Neural progenitor cell (in vitro differentiated cells): Measurements from ENCODE around the gene FHL1. TPM values are rescaled to one million over a fixed set of nuclear protein-coding genes. Genes with fewer than 3 reads are reported as not detected.

Experiments used
- DNase-seq: peaks from one replicate; pipeline ENCODE4 v3.0.0-alpha.2; 2016; ENCODE audit warnings: low spot score
- H2AFZ ChIP-seq: fragments of 200-600 bp; sonication (generic); replicated peaks from 2 replicates; pipeline ENCODE4 v1.6.1; 2016; ENCODE audit warnings: antibody characterized with exemption
- H3F3A ChIP-seq: fragments of 200-600 bp; sonication (generic); 2 replicates; pipeline ENCODE4 v1.6.1; 2016; ENCODE audit warnings: antibody characterized with exemption, low read depth
- H3K27ac ChIP-seq: fragments of 200-600 bp; sonication (generic); 2 replicates; pipeline ENCODE4 v1.5.1; 2016; ENCODE audit warnings: mild to moderate bottlenecking
- H3K27me3 ChIP-seq: fragments of 200-600 bp; sonication (generic); 2 replicates; pipeline ENCODE4 v1.6.1; 2016; ENCODE audit warnings: mild to moderate bottlenecking, moderate library complexity
- H3K36me3 ChIP-seq: fragments of 200-600 bp; sonication (generic); 2 replicates; pipeline ENCODE4 v1.5.1; 2016
- H3K4me1 ChIP-seq: fragments of 200-600 bp; sonication (generic); 2 replicates; pipeline ENCODE4 v1.6.1; 2016; ENCODE audit warnings: mixed run types
- H3K4me2 ChIP-seq: fragments of 200-600 bp; sonication (generic); 2 replicates; pipeline ENCODE4 v1.6.1; 2016
- H3K4me3 ChIP-seq: fragments of 200-600 bp; sonication (generic); 2 replicates; pipeline ENCODE4 v1.5.1; 2016
- H3K79me2 ChIP-seq: fragments of 200-600 bp; sonication (generic); 2 replicates; pipeline ENCODE4 v1.6.1; 2016; ENCODE audit warnings: low read depth
- H3K9ac ChIP-seq: fragments of 200-600 bp; sonication (generic); 2 replicates; pipeline ENCODE4 v1.6.1; 2016
- H3K9me3 ChIP-seq: fragments of 200-600 bp; sonication (generic); 2 replicates; pipeline ENCODE4 v1.5.1; 2016; ENCODE audit warnings: low read depth
- H4K20me1 ChIP-seq: fragments of 200-600 bp; sonication (generic); 2 replicates; pipeline ENCODE4 v1.6.1; 2016; ENCODE audit warnings: low read depth
- H3K27ac Mint-ChIP-seq: 3 replicates; pipeline ENCODE4 v1.8.0; 2021; ENCODE audit warnings: mixed read lengths
- H3K27me3 Mint-ChIP-seq: 2 replicates; pipeline ENCODE4 v1.8.0; 2022; ENCODE audit warnings: low read depth, mild to moderate bottlenecking, inconsistent platforms, moderate library complexity, mixed read lengths; ENCODE audit not compliant: insufficient read depth
- H3K36me3 Mint-ChIP-seq: 3 replicates; pipeline ENCODE4 v1.8.0; 2021; ENCODE audit warnings: mixed read lengths
- H3K4me1 Mint-ChIP-seq: 3 replicates; pipeline ENCODE4 v1.8.0; 2021; ENCODE audit warnings: mixed read lengths
- H3K4me3 Mint-ChIP-seq: 3 replicates; pipeline ENCODE4 v1.8.0; 2021; ENCODE audit warnings: mild to moderate bottlenecking, moderate library complexity, mixed read lengths
- H3K9me3 Mint-ChIP-seq: 3 replicates; pipeline ENCODE4 v1.8.0; 2020; ENCODE audit warnings: mixed read lengths
- EZH2 ChIP-seq: fragments of 200-600 bp; sonication (generic); IDR thresholded peaks from 2 replicates; pipeline ENCODE4 v1.6.1; 2017; ENCODE audit warnings: antibody characterized with exemption, mild to moderate bottlenecking, moderate library complexity
- EZH2phosphoT487 ChIP-seq: fragments of 200-600 bp; sonication (generic); IDR thresholded peaks from 2 replicates; pipeline ENCODE4 v1.6.1; 2017; ENCODE audit warnings: antibody characterized with exemption
- total RNA-seq: library from RNA; depleted of rRNA; stranded (reverse); fragments of >200 nt; gene quantifications from 2 replicates; pipeline ENCODE4 v1.2.3, GENCODE V29; 2015; ENCODE audit warnings: low replicate concordance
- TF ChIP-seq, protein P1 (sequence below): fragments of 200-600 bp; sonication (generic); IDR thresholded peaks from 2 replicates; pipeline ENCODE4 v1.5.1; 2017; ENCODE audit warnings: antibody characterized with exemption, mild to moderate bottlenecking

Gene FHL1
- total RNA-seq, 1 donor from 2014 or later: 67.6 TPM

DNA sequence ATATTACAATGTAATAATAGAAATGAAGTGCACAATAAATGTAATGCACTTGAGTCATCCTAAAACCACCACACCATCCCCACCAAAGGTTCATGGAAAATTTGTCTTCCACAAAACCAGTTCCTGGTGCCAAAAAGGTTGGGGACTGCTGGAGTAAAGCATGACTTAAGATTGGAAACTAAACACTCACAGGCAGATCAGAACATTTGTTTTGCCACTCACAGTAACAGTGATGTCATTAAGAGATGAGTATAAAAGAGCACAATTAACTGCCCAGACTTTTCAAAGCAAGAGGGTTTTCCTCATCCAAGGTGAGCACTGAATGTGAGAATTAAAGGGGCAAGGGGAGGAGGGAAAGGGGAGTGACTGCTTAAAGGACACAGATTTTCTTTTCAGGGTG lies 68.2 kb downstream of the FHL1 start:
- Histone ChIP-seq H3K4me1 (no peaks in the 10 kb centered on the region), H3K9ac (no peak overlapping the region), H4K20me1 (no peaks in the 10 kb centered on the region), H3K36me3 (no peaks in the 10 kb centered on the region), H3F3A (no peaks in the 10 kb centered on the region), H3K4me2 (no peak overlapping the region), H3K27ac (no peak overlapping the region), H3K4me3 (no peak overlapping the region), H3K9me3 (no peaks in the 10 kb centered on the region), H2AFZ (no peak overlapping the region), H3K27me3 (no peaks in the 10 kb centered on the region), H3K79me2 (no peaks in the 10 kb centered on the region)
- no peak for DNase-seq
- Mint-ChIP-seq H3K27ac (no peak overlapping the region), H3K4me3 (no peak overlapping the region), H3K4me1 (peaks cover 6% of the 10 kb centered on the region), H3K27me3 (peaks cover 4% of the 10 kb centered on the region), H3K9me3 (peaks cover under 1% of the 10 kb centered on the region), H3K36me3 (peaks cover 2% of the 10 kb centered on the region)
- TF ChIP-seq, protein P1, sequence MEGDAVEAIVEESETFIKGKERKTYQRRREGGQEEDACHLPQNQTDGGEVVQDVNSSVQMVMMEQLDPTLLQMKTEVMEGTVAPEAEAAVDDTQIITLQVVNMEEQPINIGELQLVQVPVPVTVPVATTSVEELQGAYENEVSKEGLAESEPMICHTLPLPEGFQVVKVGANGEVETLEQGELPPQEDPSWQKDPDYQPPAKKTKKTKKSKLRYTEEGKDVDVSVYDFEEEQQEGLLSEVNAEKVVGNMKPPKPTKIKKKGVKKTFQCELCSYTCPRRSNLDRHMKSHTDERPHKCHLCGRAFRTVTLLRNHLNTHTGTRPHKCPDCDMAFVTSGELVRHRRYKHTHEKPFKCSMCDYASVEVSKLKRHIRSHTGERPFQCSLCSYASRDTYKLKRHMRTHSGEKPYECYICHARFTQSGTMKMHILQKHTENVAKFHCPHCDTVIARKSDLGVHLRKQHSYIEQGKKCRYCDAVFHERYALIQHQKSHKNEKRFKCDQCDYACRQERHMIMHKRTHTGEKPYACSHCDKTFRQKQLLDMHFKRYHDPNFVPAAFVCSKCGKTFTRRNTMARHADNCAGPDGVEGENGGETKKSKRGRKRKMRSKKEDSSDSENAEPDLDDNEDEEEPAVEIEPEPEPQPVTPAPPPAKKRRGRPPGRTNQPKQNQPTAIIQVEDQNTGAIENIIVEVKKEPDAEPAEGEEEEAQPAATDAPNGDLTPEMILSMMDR: no peak
- TF ChIP-seq EZH2phosphoT487 (no peak), EZH2 (no peak)

DNA sequence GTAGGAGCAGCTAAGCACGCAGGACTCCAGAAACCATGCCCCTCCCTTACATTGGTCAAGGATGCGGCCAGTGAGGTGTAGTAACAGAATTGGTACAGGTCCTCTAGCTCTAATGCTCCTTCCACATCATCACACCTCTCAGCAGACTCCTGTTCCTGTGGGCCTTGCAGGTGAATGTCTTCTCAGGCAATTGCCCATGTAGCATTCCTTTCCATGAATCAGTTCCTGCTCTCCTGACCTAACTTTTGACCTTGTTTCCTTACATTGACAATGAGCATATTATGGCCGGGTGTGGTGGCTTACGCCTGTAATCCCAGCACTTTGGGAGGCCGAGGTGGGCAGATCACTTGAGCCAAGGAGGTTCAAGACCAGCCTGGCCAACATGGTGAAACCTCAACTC lies 72.6 kb downstream of the FHL1 start:
- H3K9me3 Mint-ChIP-seq: no peaks in the 10 kb centered on the region
- TF ChIP-seq EZH2phosphoT487: no peak
- TF ChIP-seq, protein P1: no peak
- H3K27ac Mint-ChIP-seq: no peak overlapping the region

DNA sequence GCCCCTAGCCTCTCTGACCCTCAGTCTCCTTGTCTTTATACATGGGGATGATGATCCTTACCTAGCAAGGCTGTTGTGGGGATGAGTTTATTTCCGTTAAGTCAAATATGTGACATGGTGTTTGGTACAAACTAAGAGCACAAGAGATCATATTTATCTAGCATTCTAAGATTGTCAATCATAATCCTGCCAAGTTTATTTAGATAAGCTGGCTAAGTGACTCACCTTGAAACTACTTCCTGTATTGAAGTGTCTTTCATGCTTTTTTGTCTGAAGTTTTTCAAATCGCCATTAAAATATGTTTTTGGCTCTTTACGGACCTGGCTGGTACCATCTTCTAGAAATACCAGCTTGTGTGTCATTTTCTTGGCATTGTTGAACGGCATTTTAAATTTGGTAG lies 73.2 kb downstream of the FHL1 start:
- no peak for DNase-seq
- Mint-ChIP-seq H3K9me3 (no peaks in the 10 kb centered on the region), H3K36me3 (peaks cover 10% of the 10 kb centered on the region), H3K4me1 (no peaks in the 10 kb centered on the region), H3K27me3 (no peaks in the 10 kb centered on the region), H3K4me3 (no peak overlapping the region), H3K27ac (no peak overlapping the region)
- H3K4me2 ChIP-seq: no peak overlapping the region
- H3K36me3 ChIP-seq: no peaks in the 10 kb centered on the region
- H2AFZ ChIP-seq: no peak overlapping the region
- H3K4me3 ChIP-seq: no peak overlapping the region
- H3K4me1 ChIP-seq: no peaks in the 10 kb centered on the region
- H3K27ac ChIP-seq: no peak overlapping the region
- H3K79me2 ChIP-seq: no peaks in the 10 kb centered on the region
- H3K9me3 ChIP-seq: no peaks in the 10 kb centered on the region
- no peak overlapping the region for H3K9ac ChIP-seq
- no peaks in the 10 kb centered on the region for H3K27me3 ChIP-seq
- no peaks in the 10 kb centered on the region for H4K20me1 ChIP-seq
- H3F3A ChIP-seq: no peaks in the 10 kb centered on the region
- TF ChIP-seq EZH2: no peak
- TF ChIP-seq, protein P1: no peak
- TF ChIP-seq EZH2phosphoT487: no peak

More for the DNA sequence above, 72.6 kb downstream of the FHL1 start:
- no peak overlapping the region for H3K4me3 Mint-ChIP-seq
- DNase-seq: no peak
- no peak overlapping the region for H3K9ac ChIP-seq
- no peak overlapping the region for H3K4me3 ChIP-seq
- no peaks in the 10 kb centered on the region for H3K4me1 Mint-ChIP-seq
- H3K36me3 ChIP-seq: no peaks in the 10 kb centered on the region
- H3K27me3 ChIP-seq: no peaks in the 10 kb centered on the region
- no peaks in the 10 kb centered on the region for H3K9me3 ChIP-seq
- no peaks in the 10 kb centered on the region for H3K79me2 ChIP-seq
- H3F3A ChIP-seq: no peaks in the 10 kb centered on the region
- no peaks in the 10 kb centered on the region for H4K20me1 ChIP-seq
- H3K27ac ChIP-seq: no peak overlapping the region
- no peak overlapping the region for H3K4me2 ChIP-seq
- no peaks in the 10 kb centered on the region for H3K27me3 Mint-ChIP-seq
- no peaks in the 10 kb centered on the region for H3K4me1 ChIP-seq
- H2AFZ ChIP-seq: no peak overlapping the region
- peaks cover 9% of the 10 kb centered on the region for H3K36me3 Mint-ChIP-seq
